Coronary artery (tissue), 2 donors: ENCODE data around the gene TOX4.
"Not testable (repeated sequence)": the region's sequence is repeated elsewhere in the genome, so short reads cannot be mapped to it uniquely, and the experiment has no call there.

Experiments
- DNase-seq: peaks from one replicate; pipeline ENCODE4 v3.0.0-alpha.2; 2017; ENCODE audit warnings: low spot score
- H3K27ac ChIP-seq, 2 donors: fragments of 200-600 bp; sonication (generic); one replicate each; pipeline ENCODE4 v1.5.1; 2016 to 2019
- H3K4me3 ChIP-seq: fragments of 200-600 bp; sonication (generic); 2 replicates; pipeline ENCODE4 v1.5.1; 2016; ENCODE audit warnings: mild to moderate bottlenecking, moderate library complexity
- CTCF ChIP-seq: fragments of 200-600 bp; sonication (generic); IDR thresholded peaks from one replicate; pipeline ENCODE4 v1.5.1; 2019; ENCODE audit warnings: antibody characterized with exemption

Gene TOX4

GRCh38 chr14:21476925-21477681 is at the start of gene TOX4, which contains the start of gene RAB2B:
TSS of gene TOX4 (plus strand) at chr14:21477195. CDS start at chr14:21477279, 84 bp downstream.
TSS of gene RAB2B (minus strand) at chr14:21476959. CDS start at chr14:21476872, 87 bp downstream.
- Histone ChIP-seq H3K4me3 (peak within 1 kb of the TSS; percentile 95), H3K27ac (peak within 1 kb of the TSS; percentile 93)
- peak; percentile 94 for TF ChIP-seq CTCF
- DNase-seq: peak; percentile 98

- DNase-seq: no peak
- H3K27ac ChIP-seq: no peak overlapping the region
- no peak overlapping the region for H3K4me3 ChIP-seq
- no peak for TF ChIP-seq CTCF
These were observed 48.1 kb upstream of the TOX4 start for GRCh38 chr14:21428930-21429329.

GRCh38 chr14:21431126-21431525 is 45.9 kb upstream of the TOX4 start:
- no peak for DNase-seq
- Histone ChIP-seq H3K27ac (no peak overlapping the region), H3K4me3 (no peak overlapping the region)
- no peak for TF ChIP-seq CTCF

- Histone ChIP-seq H3K27ac (peak overlapping the region; percentile 90 to 95), H3K4me3 (peak overlapping the region; percentile 98)
- TF ChIP-seq CTCF: no peak
- no peak for DNase-seq
These were observed 40.4 kb upstream of the TOX4 start for GRCh38 chr14:21436567-21437062.

- no peak for TF ChIP-seq CTCF
- peak overlapping the region; percentile 98 for H3K4me3 ChIP-seq
- peak overlapping the region; percentile 90 to 95 for H3K27ac ChIP-seq
- DNase-seq: peak; percentile 97
These were observed 39.7 kb upstream of the TOX4 start for GRCh38 chr14:21437063-21437901.

- H3K27ac ChIP-seq: no peak overlapping the region
- DNase-seq: no peak
- no peak for TF ChIP-seq CTCF
- no peak overlapping the region for H3K4me3 ChIP-seq
These were observed 36.1 kb upstream of the TOX4 start for GRCh38 chr14:21440859-21441258.

GRCh38 chr14:21442657-21443056 is 34.3 kb upstream of the TOX4 start:
- not testable (repeated sequence) for H3K4me3 ChIP-seq, H3K27ac ChIP-seq, DNase-seq
